Activated T-cell treated with anti-CD3 and anti-CD28 coated beads, Interleukin-2, amount 50 U/mL, for 72 hours (primary cell): Measurements from ENCODE around the gene SUGCT. TPM values are rescaled to one million over a fixed set of nuclear protein-coding genes. Genes with fewer than 3 reads are reported as not detected.

Experiments used
- ATAC-seq, 2 donors: fragments of 150-1000 bp; cut with Tn5 transposase; replicated peaks in 1 of 2; 2 replicates each; pipeline ENCODE4 v1.10.0; 2021; ENCODE audit warnings: moderate library complexity in 2 of 2, mild to moderate bottlenecking in 1 of 2
- DNase-seq, 2 donors: peaks; one replicate each; pipeline ENCODE4 v3.0.0; 2021 to 2022; ENCODE audit warnings: mixed read lengths in 1 of 2
- H3K27ac Mint-ChIP-seq: one replicate; pipeline ENCODE4 v1.8.0; 2022; ENCODE audit warnings: mild to moderate bottlenecking, moderate library complexity, mixed read lengths
- H3K27me3 Mint-ChIP-seq: one replicate; pipeline ENCODE4 v1.8.0; 2022; ENCODE audit warnings: low read depth, mixed read lengths
- H3K36me3 Mint-ChIP-seq, 2 donors: one replicate each; pipeline ENCODE4 v1.8.0; 2022; ENCODE audit warnings: mixed read lengths in 2 of 2, mild to moderate bottlenecking in 1 of 2; ENCODE audit not compliant: insufficient read depth in 2 of 2
- H3K4me1 Mint-ChIP-seq: one replicate; pipeline ENCODE4 v1.8.0; 2022; ENCODE audit warnings: low read depth, mixed read lengths
- H3K4me3 Mint-ChIP-seq, 2 donors: one replicate each; pipeline ENCODE4 v1.8.0; 2022; ENCODE audit warnings: mild to moderate bottlenecking in 2 of 2, mixed read lengths in 2 of 2, moderate library complexity in 2 of 2
- H3K9me3 Mint-ChIP-seq, 2 donors: one replicate each; pipeline ENCODE4 v1.8.0; 2022; ENCODE audit warnings: mixed read lengths in 2 of 2
- total RNA-seq, 2 donors: library from RNA; stranded (reverse); gene quantifications; one replicate each; pipeline ENCODE4 v1.2.3, GENCODE V29; 2022

SUGCT gene
- total RNA-seq, 2 donors from 2014 or later = 1.5 to 1.6 TPM

- no peak overlapping the region for H3K27ac Mint-ChIP-seq
- no peaks in the 10 kb centered on the region for H3K36me3 Mint-ChIP-seq
- DNase-seq (no peak), ATAC-seq (no peak)
- no peaks in the 10 kb centered on the region for H3K27me3 Mint-ChIP-seq
- no peaks in the 10 kb centered on the region for H3K9me3 Mint-ChIP-seq
- H3K4me3 Mint-ChIP-seq = no peak overlapping the region
- H3K4me1 Mint-ChIP-seq = no peaks in the 10 kb centered on the region
Observed at GRCh38 chr7:40301486-40302068, 166.8 kb downstream of the SUGCT start.

DNA sequence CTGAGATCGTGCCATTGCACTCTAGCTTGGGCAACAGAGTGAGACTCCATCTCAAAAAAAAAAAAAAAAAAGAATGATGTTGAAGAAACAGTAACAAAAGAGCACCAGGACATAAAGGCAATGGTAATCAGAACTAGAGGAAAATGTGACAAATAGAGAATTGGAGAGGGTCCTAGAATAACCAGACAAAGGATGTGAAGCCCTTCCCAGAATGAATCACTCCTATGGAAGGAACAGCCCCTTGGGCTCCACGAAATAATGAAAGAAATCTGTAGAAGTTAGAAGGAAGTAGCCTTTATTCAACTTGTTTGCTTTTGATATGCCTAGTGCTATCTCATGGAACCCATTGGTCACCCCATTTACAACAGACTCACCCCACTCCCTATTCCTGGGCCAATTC, 169.2 kb downstream of the SUGCT start:
- Mint-ChIP-seq H3K27me3 (no peaks in the 10 kb centered on the region), H3K4me1 (no peaks in the 10 kb centered on the region), H3K4me3 (no peak overlapping the region), H3K36me3 (no peaks in the 10 kb centered on the region), H3K27ac (no peak overlapping the region), H3K9me3 (no peaks in the 10 kb centered on the region)
- ATAC-seq (no peak), DNase-seq (no peak)

DNA sequence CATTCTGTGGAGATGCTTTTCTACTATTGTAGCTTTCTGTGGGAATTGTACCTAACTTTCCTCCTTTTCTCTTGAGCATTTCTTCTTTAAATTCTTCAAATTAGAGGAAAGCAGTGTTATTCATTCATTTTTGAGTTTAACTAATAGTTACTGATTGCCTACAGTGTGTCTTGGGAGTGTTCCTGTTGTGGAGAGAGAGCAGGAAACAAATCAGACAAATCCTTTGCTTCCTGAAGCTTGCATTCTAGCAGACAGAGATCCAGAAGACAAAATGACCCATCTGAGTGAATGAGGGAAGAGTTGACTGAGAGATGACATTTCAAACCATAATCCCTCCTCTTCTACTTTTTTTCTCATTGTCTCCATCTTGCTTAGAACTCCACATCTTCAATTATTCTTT, 170.4 kb downstream of the SUGCT start:
- Mint-ChIP-seq H3K9me3 (no peaks in the 10 kb centered on the region), H3K4me3 (no peak overlapping the region), H3K4me1 (no peaks in the 10 kb centered on the region), H3K36me3 (no peaks in the 10 kb centered on the region), H3K27me3 (no peaks in the 10 kb centered on the region), H3K27ac (no peak overlapping the region)
- DNase-seq (no peak), ATAC-seq (no peak)

DNA sequence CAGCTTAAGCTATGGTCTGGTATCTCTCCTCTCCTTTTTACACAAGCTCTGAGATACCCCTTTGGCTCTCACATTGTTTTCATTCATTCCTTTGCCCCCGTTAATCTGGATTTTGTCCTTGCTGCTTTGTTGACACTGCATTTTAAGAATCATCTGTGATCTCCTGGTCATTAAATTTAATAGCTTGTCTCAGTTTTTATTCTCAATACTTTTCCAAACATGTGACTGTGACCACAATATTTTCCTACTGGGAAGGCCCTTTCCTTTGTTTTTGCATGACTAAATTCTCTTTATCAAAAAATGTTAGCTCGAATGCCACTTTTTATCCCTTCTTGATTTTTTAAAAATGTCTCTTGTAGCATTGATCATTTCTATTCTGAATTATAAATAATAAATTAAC, 171.2 kb downstream of the SUGCT start:
- H3K4me1 Mint-ChIP-seq = no peaks in the 10 kb centered on the region
- H3K9me3 Mint-ChIP-seq = no peaks in the 10 kb centered on the region
- ATAC-seq = no peak
- H3K27me3 Mint-ChIP-seq = no peaks in the 10 kb centered on the region
- no peak for DNase-seq
- H3K4me3 Mint-ChIP-seq = no peak overlapping the region
- H3K36me3 Mint-ChIP-seq = no peaks in the 10 kb centered on the region
- H3K27ac Mint-ChIP-seq = no peak overlapping the region

DNA sequence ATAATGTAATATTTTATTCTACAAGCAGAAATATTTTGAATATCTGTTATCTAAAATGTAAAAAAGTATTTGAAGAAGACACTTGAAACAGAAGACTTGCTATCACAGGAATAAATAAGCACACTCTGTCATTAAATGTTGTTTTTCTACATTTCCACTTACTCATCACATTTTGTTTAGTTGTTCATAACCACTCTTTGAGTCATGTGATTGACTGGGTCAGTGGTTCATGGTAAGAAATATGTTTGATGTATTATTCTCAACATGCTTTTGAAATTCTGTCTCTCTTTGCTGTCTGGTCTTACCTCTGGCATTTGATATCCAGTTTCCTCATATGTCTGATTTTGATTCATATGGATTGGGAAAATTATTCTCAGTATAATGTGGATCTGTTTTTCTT, 171.8 kb downstream of the SUGCT start:
- no peak for DNase-seq
- H3K4me3 Mint-ChIP-seq = no peak overlapping the region
- H3K9me3 Mint-ChIP-seq = no peaks in the 10 kb centered on the region
- H3K4me1 Mint-ChIP-seq = peaks cover 4% of the 10 kb centered on the region
- no peaks in the 10 kb centered on the region for H3K36me3 Mint-ChIP-seq
- ATAC-seq = no peak
- H3K27ac Mint-ChIP-seq = no peak overlapping the region
- H3K27me3 Mint-ChIP-seq = no peaks in the 10 kb centered on the region

DNA sequence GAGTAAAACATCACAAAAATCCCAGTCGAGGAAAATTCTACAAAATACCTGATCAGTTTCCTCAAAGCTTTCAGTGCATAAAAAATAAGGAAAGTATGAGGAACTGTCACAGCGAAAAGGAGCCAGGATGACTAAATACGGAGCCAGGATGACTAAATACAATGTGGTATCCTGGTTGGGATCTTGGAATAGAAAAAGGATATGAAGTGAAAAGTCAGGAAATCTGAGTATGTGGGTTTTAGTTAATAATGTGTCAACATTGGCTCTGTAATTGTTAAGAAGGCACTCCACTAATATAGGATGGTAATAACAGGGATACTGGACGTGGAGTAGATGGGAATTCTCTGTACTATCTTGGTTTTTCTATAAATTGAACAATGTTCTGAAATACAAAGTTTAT, 175.5 kb downstream of the SUGCT start:
- Mint-ChIP-seq H3K9me3 (no peaks in the 10 kb centered on the region), H3K4me3 (no peak overlapping the region), H3K27me3 (no peaks in the 10 kb centered on the region), H3K4me1 (peaks cover 6% of the 10 kb centered on the region), H3K27ac (no peak overlapping the region), H3K36me3 (no peaks in the 10 kb centered on the region)
- DNase-seq (no peak), ATAC-seq (no peak)

GRCh38 chr7:40311307-40311706, 176.5 kb downstream of the SUGCT start:
- ATAC-seq (peak; percentile 27 to 69), DNase-seq (no peak)
- H3K27ac Mint-ChIP-seq = peak overlapping the region; percentile 22
- no peaks in the 10 kb centered on the region for H3K27me3 Mint-ChIP-seq
- H3K4me1 Mint-ChIP-seq = peaks cover 6% of the 10 kb centered on the region
- H3K9me3 Mint-ChIP-seq = no peaks in the 10 kb centered on the region
- H3K4me3 Mint-ChIP-seq = peak overlapping the region in 1 of 2 donors; percentile 41
- no peaks in the 10 kb centered on the region for H3K36me3 Mint-ChIP-seq

GRCh38 chr7:40315277-40315676, 180.5 kb downstream of the SUGCT start:
- ATAC-seq (no peak), DNase-seq (no peak)
- Mint-ChIP-seq H3K36me3 (no peaks in the 10 kb centered on the region), H3K27me3 (no peaks in the 10 kb centered on the region), H3K4me1 (peaks cover 6% of the 10 kb centered on the region), H3K4me3 (no peak overlapping the region), H3K27ac (no peak overlapping the region), H3K9me3 (no peaks in the 10 kb centered on the region)

GRCh38 chr7:40316176-40316575, 181.4 kb downstream of the SUGCT start:
- H3K4me1 Mint-ChIP-seq = peaks cover 6% of the 10 kb centered on the region
- ATAC-seq (no peak), DNase-seq (no peak)
- H3K27ac Mint-ChIP-seq = no peak overlapping the region
- no peak overlapping the region for H3K4me3 Mint-ChIP-seq
- no peaks in the 10 kb centered on the region for H3K36me3 Mint-ChIP-seq
- H3K27me3 Mint-ChIP-seq = no peaks in the 10 kb centered on the region
- no peaks in the 10 kb centered on the region for H3K9me3 Mint-ChIP-seq

DNA sequence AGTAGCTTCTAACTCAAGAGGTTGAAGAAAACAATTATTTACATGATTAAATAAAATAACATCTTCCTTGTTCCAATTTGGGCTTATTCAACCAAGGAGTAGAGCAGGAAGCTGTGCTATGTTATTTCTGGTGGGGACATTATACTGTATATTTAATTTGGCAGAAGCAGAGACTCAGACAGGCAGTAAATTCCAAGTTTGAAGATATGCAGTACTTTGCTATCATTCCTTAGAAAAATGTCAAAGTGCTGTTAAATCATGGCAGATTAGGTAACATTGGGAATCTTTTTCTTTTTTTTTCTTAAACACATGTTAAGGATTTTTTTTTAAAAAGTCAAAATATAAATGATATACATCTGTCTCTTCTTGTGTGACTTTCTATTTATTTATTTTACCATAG, 190.1 kb downstream of the SUGCT start:
- ATAC-seq = no peak
- Mint-ChIP-seq H3K4me3 (no peak overlapping the region), H3K4me1 (no peaks in the 10 kb centered on the region), H3K9me3 (no peaks in the 10 kb centered on the region), H3K27me3 (no peaks in the 10 kb centered on the region), H3K27ac (no peak overlapping the region), H3K36me3 (no peaks in the 10 kb centered on the region)
- no peak for DNase-seq

DNA sequence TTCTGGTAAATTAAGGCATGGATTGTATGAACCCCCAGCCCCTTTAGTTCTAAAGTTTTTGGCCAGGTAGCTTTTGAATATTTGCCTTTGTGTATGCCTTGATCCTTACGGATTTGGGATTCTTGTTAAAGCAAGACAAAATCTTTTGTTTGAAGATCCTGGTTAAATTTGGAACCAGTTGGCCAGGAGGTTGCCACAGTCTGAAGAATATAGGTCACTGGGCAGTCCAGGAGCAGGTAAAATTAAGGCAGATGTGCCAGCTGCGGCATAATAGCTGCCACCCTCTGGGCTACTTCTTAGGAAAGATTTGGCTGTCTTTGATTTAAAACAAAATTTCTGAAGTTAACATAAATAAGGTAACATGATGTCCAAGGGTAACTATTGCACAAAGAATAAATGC, 192.3 kb downstream of the SUGCT start:
- H3K27me3 Mint-ChIP-seq = no peaks in the 10 kb centered on the region
- no peak overlapping the region for H3K27ac Mint-ChIP-seq

GRCh38 chr7:40327873-40328272, 193.1 kb downstream of the SUGCT start:
- H3K4me1 Mint-ChIP-seq = no peaks in the 10 kb centered on the region
- H3K4me3 Mint-ChIP-seq = no peak overlapping the region
- no peaks in the 10 kb centered on the region for H3K36me3 Mint-ChIP-seq
- H3K27ac Mint-ChIP-seq = no peak overlapping the region
- no peak for DNase-seq
- no peaks in the 10 kb centered on the region for H3K9me3 Mint-ChIP-seq
- no peak for ATAC-seq
- no peaks in the 10 kb centered on the region for H3K27me3 Mint-ChIP-seq

More for the DNA sequence above, 192.3 kb downstream of the SUGCT start:
- H3K4me1 Mint-ChIP-seq = no peaks in the 10 kb centered on the region
- no peaks in the 10 kb centered on the region for H3K36me3 Mint-ChIP-seq
- no peak for DNase-seq
- no peaks in the 10 kb centered on the region for H3K9me3 Mint-ChIP-seq
- ATAC-seq = no peak
- H3K4me3 Mint-ChIP-seq = no peak overlapping the region

DNA sequence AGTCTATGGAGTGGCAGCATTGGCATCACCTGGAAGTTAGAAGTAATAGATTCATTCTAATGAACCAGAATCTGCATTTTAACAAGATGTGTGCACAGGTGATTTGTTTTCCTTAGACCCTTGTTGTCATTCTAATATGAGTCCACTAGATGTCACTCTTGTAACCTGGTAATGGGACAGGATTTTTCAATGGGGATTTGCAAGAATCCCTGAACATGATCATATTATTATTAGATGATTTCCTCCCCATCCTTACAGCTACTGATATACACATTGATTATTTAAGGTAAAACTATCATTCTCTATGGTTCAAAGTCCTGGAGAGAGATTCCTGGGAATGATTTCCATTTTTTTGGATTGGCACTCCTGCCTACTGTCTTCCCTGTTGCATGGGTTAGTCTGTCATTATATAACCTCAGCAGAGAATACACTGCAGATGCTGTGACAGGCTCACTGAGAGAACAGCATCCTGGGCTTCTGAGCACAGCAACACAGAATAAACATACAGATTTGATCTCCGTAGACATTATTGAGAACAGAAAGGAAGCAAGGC, 194.9 kb downstream of the SUGCT start:
- Mint-ChIP-seq H3K27me3 (no peaks in the 10 kb centered on the region), H3K27ac (no peak overlapping the region), H3K4me1 (no peaks in the 10 kb centered on the region), H3K4me3 (no peak overlapping the region), H3K9me3 (no peaks in the 10 kb centered on the region), H3K36me3 (no peaks in the 10 kb centered on the region)
- no peak for ATAC-seq
- DNase-seq = no peak

- ATAC-seq (no peak), DNase-seq (no peak)
- Mint-ChIP-seq H3K36me3 (no peaks in the 10 kb centered on the region), H3K27ac (no peak overlapping the region), H3K4me1 (no peaks in the 10 kb centered on the region), H3K27me3 (no peaks in the 10 kb centered on the region), H3K4me3 (no peak overlapping the region), H3K9me3 (no peaks in the 10 kb centered on the region)
Observed at GRCh38 chr7:40330408-40330807, 195.6 kb downstream of the SUGCT start.
